IMR-90 (cell line): ENCODE data around the gene ANKRD44. TPM values are rescaled to one million over a fixed set of nuclear protein-coding genes. Genes with fewer than 3 reads are reported as not detected.

Source experiments
- ATAC-seq: fragments of 200-7000 bp; cut with Tn5 transposase; 2 replicates; pipeline ENCODE4 v1.9.1; 2020; ENCODE audit warnings: low read depth, mild to moderate bottlenecking, moderate library complexity
- BruUV-seq: library from RNA; stranded (reverse); fragments of 400-500 nt; replicated peaks from 2 replicates; lab custom pipeline; 2021; lab: Mats Ljungman, UMichigan
- CTCF ChIA-PET: fragments of 300-600 bp; formaldehyde crosslinking; extraction: SDS; loops from one replicate; lab custom pipeline; 2021; ENCODE audit warnings: antibody characterized with exemption; lab: Yijun Ruan, JAX
- POLR2A ChIA-PET: fragments of 300-600 bp; sonication (Branson Sonifier 250); formaldehyde crosslinking; loops from one replicate; lab custom pipeline; 2022; ENCODE audit warnings: antibody characterized with exemption; ENCODE audit not compliant: unreplicated experiment; lab: Charles Lee
- DNase-seq: peaks from one replicate; pipeline ENCODE4 v3.0.0; 2013
- H2AFZ ChIP-seq: replicated peaks from 2 replicates; pipeline ENCODE3; 2013; ENCODE audit warnings: low read length, mild to moderate bottlenecking; ENCODE audit not compliant: poor library complexity
- H2AK5ac ChIP-seq: 2 replicates; pipeline ENCODE4 v1.6.1; 2013; ENCODE audit warnings: low read depth, low read length, inconsistent platforms
- H2AK9ac ChIP-seq: replicated peaks from 2 replicates; pipeline ENCODE3; 2013; ENCODE audit warnings: mild to moderate bottlenecking, low read depth, low read length, moderate library complexity; ENCODE audit not compliant: poor library complexity
- H2BK120ac ChIP-seq: 2 replicates; pipeline ENCODE4 v1.6.1; 2013; ENCODE audit warnings: low read depth, low read length, inconsistent platforms
- H2BK15ac ChIP-seq: 3 replicates; pipeline ENCODE4 v1.6.1; 2013; ENCODE audit warnings: low read depth, low read length, inconsistent platforms
- H2BK20ac ChIP-seq: 2 replicates; pipeline ENCODE4 v1.6.1; 2013; ENCODE audit warnings: low read depth, mild to moderate bottlenecking, inconsistent platforms, low read length, moderate library complexity
- H2BK5ac ChIP-seq: 2 replicates; pipeline ENCODE4 v1.6.1; 2013; ENCODE audit warnings: mild to moderate bottlenecking, low read depth, low read length, inconsistent platforms; ENCODE audit not compliant: poor library complexity, severe bottlenecking
- H3K14ac ChIP-seq: replicated peaks from 2 replicates; pipeline ENCODE4 v1.6.1; 2013; ENCODE audit warnings: low read depth, low read length, inconsistent platforms
- H3K18ac ChIP-seq: 2 replicates; pipeline ENCODE4 v1.6.1; 2013; ENCODE audit warnings: low read depth, low read length, control low read depth
- H3K23ac ChIP-seq: 2 replicates; pipeline ENCODE4 v1.6.1; 2013; ENCODE audit warnings: low read depth, low read length, inconsistent platforms
- H3K27ac ChIP-seq: 2 replicates; pipeline ENCODE4 v1.5.1; 2013; ENCODE audit warnings: mild to moderate bottlenecking, control low read depth, low read length; ENCODE audit not compliant: insufficient read depth
- H3K27me3 ChIP-seq: 2 replicates; pipeline ENCODE4 v1.6.1; 2013; ENCODE audit warnings: low read length; ENCODE audit not compliant: control insufficient read depth, insufficient read depth
- H3K36me3 ChIP-seq: 2 replicates; pipeline ENCODE4 v1.6.1; 2013; ENCODE audit warnings: low read length, mixed read lengths; ENCODE audit not compliant: control insufficient read depth, insufficient read depth
- H3K4ac ChIP-seq: 2 replicates; pipeline ENCODE4 v1.6.1; 2013; ENCODE audit warnings: low read depth, low read length, inconsistent platforms
- H3K4me1 ChIP-seq: 2 replicates; pipeline ENCODE4 v1.6.1; 2013; ENCODE audit warnings: low read length, mixed read lengths; ENCODE audit not compliant: control insufficient read depth, insufficient read depth
- H3K4me2 ChIP-seq: 2 replicates; pipeline ENCODE4 v1.6.1; 2013; ENCODE audit warnings: low read depth, mild to moderate bottlenecking, control low read depth, low read length, moderate library complexity
- H3K4me3 ChIP-seq: 2 replicates; pipeline ENCODE4 v1.5.1; 2013; ENCODE audit warnings: low read depth, mild to moderate bottlenecking, control low read depth, low read length, moderate library complexity; ENCODE audit not compliant: insufficient read depth
- H3K56ac ChIP-seq: 2 replicates; pipeline ENCODE4 v1.6.1; 2013; ENCODE audit warnings: low read length, inconsistent platforms; ENCODE audit not compliant: insufficient read depth; ENCODE audit errors: extremely low read depth
- H3K79me1 ChIP-seq, 2 experiments: 2 replicates each; pipeline ENCODE4 v1.6.1; 2013; ENCODE audit warnings: low read length in 2 of 2, inconsistent platforms in 1 of 2, low read depth in 1 of 2
- H3K9ac ChIP-seq: 2 replicates; pipeline ENCODE4 v1.6.1; 2013; ENCODE audit warnings: low read depth, low read length, control low read depth
- H3K9me1 ChIP-seq: 2 replicates; pipeline ENCODE4 v1.6.1; 2013; ENCODE audit warnings: low read length, inconsistent platforms; ENCODE audit not compliant: insufficient read depth
- H3K9me3 ChIP-seq: 2 replicates; pipeline ENCODE4 v1.6.1; 2013; ENCODE audit warnings: low read length; ENCODE audit not compliant: control insufficient read depth, insufficient read depth
- H4K20me1 ChIP-seq: 2 replicates; pipeline ENCODE4 v1.6.1; 2013; ENCODE audit warnings: low read length, inconsistent platforms; ENCODE audit not compliant: insufficient read depth
- H4K5ac ChIP-seq: 2 replicates; pipeline ENCODE4 v1.6.1; 2013; ENCODE audit warnings: mild to moderate bottlenecking, low read depth, low read length, control low read depth
- H4K8ac ChIP-seq, 2 experiments: 2 replicates each; pipeline ENCODE4 v1.6.1; 2013; ENCODE audit warnings: low read depth in 2 of 2, low read length in 2 of 2, control low read depth in 1 of 2, inconsistent platforms in 1 of 2
- H4K91ac ChIP-seq: 2 replicates; pipeline ENCODE4 v1.6.1; 2013; ENCODE audit warnings: low read depth, low read length, inconsistent platforms; ENCODE audit not compliant: insufficient read depth
- CHD1 ChIP-seq: IDR thresholded peaks from 2 replicates; pipeline ENCODE4 v1.6.1; 2012; ENCODE audit warnings: low read depth, low read length, improper control_type of control experiment
- FOS ChIP-seq: fragments of 150-350 bp; IDR thresholded peaks from 2 replicates; pipeline ENCODE4 v1.6.1; 2016; ENCODE audit warnings: low read depth, low read length
- MAFK ChIP-seq: IDR thresholded peaks from 2 replicates; pipeline ENCODE4 v1.6.1; 2012; ENCODE audit warnings: low read depth, low read length, improper control_type of control experiment
- NFE2L2 ChIP-seq: fragments of 150-350 bp; IDR thresholded peaks from 2 replicates; pipeline ENCODE4 v1.6.1; 2016; ENCODE audit warnings: low read depth, mild to moderate bottlenecking, low read length
- RAD21 ChIP-seq: IDR thresholded peaks from 2 replicates; pipeline ENCODE4 v1.6.1; 2012; ENCODE audit warnings: low read length, improper control_type of control experiment
- SMC3 ChIP-seq: fragments of 150-350 bp; IDR thresholded peaks from 2 replicates; pipeline ENCODE4 v1.6.1; 2016; ENCODE audit warnings: low read depth, mild to moderate bottlenecking, antibody characterized with exemption, low read length, moderate library complexity
- WGBS, 2 experiments: methylation state at CpG; one replicate each; pipeline versions ENCODE4 v1.1.5 to v1.1.7; 2013; ENCODE audit warnings: missing lambda C conversion rate in 2 of 2; ENCODE audit not compliant: insufficient read length in 1 of 2; ENCODE audit errors: extremely low coverage in 2 of 2; 5-methylcytosine and 5-hydroxymethylcytosine counted together
- dilution Hi-C: fragments of 300-500 bp; cut with HindIII; formaldehyde crosslinking; loops from one replicate; pipeline ENCODE4 v1.14.3; 2018; ENCODE audit warnings: low sequenced_read_pairs; ENCODE audit not compliant: unreplicated experiment
- in situ Hi-C: fragments of 300-500 bp; cut with MboI; formaldehyde crosslinking; loops from 3 replicates; pipeline ENCODE4 v1.14.3; 2019; ENCODE audit warnings: low sequenced_read_pairs, inconsistent platforms, mixed read lengths
- intact Hi-C: fragments of 100-400 bp; cut with micrococcal nuclease; formaldehyde crosslinking; loops from 2 replicates; pipeline ENCODE4 v1.10.0; 2022
- polyA plus RNA-seq, 3 experiments: library from polyadenylated mRNA; depleted of rRNA; stranded (reverse); fragments of >200 nt; gene quantifications; 2 replicates each; pipeline ENCODE4 v1.2.3, GENCODE V29; 2012; ENCODE audit warnings: low replicate concordance in 1 of 3
- total RNA-seq: library from RNA; depleted of rRNA; stranded (reverse); fragments of >200 nt; gene quantifications from 2 replicates; pipeline ENCODE4 v1.2.3, GENCODE V29; 2012
- TF ChIP-seq, protein P1 (sequence below): conservative IDR thresholded peaks from 2 replicates; pipeline ENCODE4 v1.5.1; 2012; ENCODE audit warnings: mild to moderate bottlenecking, low read depth, low read length, improper control_type of control experiment

ANKRD44 gene
- total and polyA plus RNA-seq, 2 of the 4 experiments (the other 2 are of a cell fraction), result 5.2 to 15.6 TPM

DNA sequence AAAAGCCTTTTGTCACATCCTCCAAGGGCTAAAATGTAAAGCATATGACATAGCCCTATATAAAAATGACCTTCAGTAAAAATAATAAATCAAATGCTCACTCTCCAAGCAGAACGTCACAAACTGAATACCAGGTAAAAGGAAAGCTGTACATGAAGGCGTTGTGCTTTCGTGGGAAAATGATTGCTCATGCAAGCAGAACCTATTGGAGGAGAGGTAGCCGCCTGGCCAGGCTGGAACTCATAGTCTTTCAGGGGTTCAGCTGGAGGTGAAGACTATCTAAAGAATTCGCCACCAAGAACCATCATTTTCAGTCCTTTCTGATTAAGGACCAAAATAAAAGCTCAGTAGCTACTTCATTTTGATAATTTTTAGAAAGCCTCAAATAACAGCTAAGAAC is 44.7 kb downstream of the ANKRD44 start:
- WGBS, 2 experiments, result 90% methylated on average over 3 of the region's 5 CpGs; no CpG with 5 or more reads in 1 of the 2 experiments
- H2AK5ac ChIP-seq, result no peak overlapping the region
- ChIA-PET CTCF (no interaction called here), POLR2A (no interaction called here)
- H3K14ac ChIP-seq, result no peak overlapping the region
- no peak overlapping the region for H3K18ac ChIP-seq
- H3K4ac ChIP-seq, result no peak overlapping the region
- dilution Hi-C loops, result no loop called here
- DNase-seq (no peak), ATAC-seq (no peak)
- peaks cover 2 to 10% of the 10 kb centered on the region in 2 experiments; a peak in 3 of 4 replicates for H3K79me1 ChIP-seq
- in situ Hi-C loops, result no loop called here
- H4K20me1 ChIP-seq, result no peaks in the 10 kb centered on the region; the same call in 1 of the 2 replicates
- H3K4me2 ChIP-seq, result no peak overlapping the region
- no peak overlapping the region for H4K8ac ChIP-seq
- no peak overlapping the region for H2BK5ac ChIP-seq
- no peak overlapping the region for H2BK15ac ChIP-seq
- no peaks in the 10 kb centered on the region for H3K9me3 ChIP-seq
- BruUV-seq, result no TSS peak
- TF ChIP-seq SMC3 (no peak), FOS (no peak), CHD1 (no peak), MAFK (no peak), NFE2L2 (no peak), RAD21 (no peak)
- TF ChIP-seq, protein P1, sequence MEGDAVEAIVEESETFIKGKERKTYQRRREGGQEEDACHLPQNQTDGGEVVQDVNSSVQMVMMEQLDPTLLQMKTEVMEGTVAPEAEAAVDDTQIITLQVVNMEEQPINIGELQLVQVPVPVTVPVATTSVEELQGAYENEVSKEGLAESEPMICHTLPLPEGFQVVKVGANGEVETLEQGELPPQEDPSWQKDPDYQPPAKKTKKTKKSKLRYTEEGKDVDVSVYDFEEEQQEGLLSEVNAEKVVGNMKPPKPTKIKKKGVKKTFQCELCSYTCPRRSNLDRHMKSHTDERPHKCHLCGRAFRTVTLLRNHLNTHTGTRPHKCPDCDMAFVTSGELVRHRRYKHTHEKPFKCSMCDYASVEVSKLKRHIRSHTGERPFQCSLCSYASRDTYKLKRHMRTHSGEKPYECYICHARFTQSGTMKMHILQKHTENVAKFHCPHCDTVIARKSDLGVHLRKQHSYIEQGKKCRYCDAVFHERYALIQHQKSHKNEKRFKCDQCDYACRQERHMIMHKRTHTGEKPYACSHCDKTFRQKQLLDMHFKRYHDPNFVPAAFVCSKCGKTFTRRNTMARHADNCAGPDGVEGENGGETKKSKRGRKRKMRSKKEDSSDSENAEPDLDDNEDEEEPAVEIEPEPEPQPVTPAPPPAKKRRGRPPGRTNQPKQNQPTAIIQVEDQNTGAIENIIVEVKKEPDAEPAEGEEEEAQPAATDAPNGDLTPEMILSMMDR, result no peak
- H3K23ac ChIP-seq, result no peak overlapping the region
- H3K4me3 ChIP-seq, result no peak overlapping the region
- H2BK120ac ChIP-seq, result no peak overlapping the region
- intact Hi-C loops, result no loop called here
- no peak overlapping the region for H3K56ac ChIP-seq
- no peak overlapping the region for H3K27ac ChIP-seq
- H2AFZ ChIP-seq, result no peak overlapping the region
- no peak overlapping the region for H2AK9ac ChIP-seq
- H3K9ac ChIP-seq, result no peak overlapping the region
- H4K5ac ChIP-seq, result no peak overlapping the region
- peaks cover 14% of the 10 kb centered on the region for H3K4me1 ChIP-seq
- H2BK20ac ChIP-seq, result no peak overlapping the region
- no peaks in the 10 kb centered on the region for H3K27me3 ChIP-seq
- H3K36me3 ChIP-seq, result no peaks in the 10 kb centered on the region
- no peak overlapping the region for H4K91ac ChIP-seq
- 0 out of 2 replicates have a peak, but pooled peaks cover 7% of the 10 kb centered on the region for H3K9me1 ChIP-seq
